ENCODE measurements around the gene TARBP1.

DNA sequence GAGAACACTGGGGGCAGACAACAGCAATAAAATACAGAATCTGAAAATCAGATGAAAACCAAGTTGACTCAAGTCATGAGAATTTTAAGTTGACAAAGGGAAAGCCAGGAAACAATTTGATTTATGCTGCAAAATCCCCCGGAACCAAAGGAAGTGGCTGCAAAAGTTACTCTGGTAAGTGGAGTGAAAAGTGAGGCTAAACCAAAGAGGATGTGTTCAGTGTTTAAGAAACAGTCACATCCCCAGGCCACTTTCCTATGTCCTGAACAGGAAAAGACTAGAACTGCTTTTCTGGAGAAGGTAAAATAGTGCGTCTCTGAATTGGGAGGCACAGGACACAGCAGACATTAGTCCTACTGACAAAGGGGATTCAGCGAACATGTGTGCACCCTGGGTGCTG, 5.9 kb downstream of the TARBP1 start:
- TF ChIP-seq CTCF (IDR thresholded peaks at IDR 0.05; ENCODE audit: poor library complexity): no peak
- TF ChIP-seq EZH2 (IDR thresholded peaks at IDR 0.05; ENCODE audit: borderline replicate concordance): no peak
